IPS-15b (cell line): ENCODE measurements around the gene OR14K1.
"Not testable (repeated sequence)": the region's sequence is repeated elsewhere in the genome, so short reads cannot be mapped to it uniquely, and the experiment has no call there.

Experiments used
- H3K27me3 ChIP-seq: one replicate; pipeline ENCODE4 v1.6.1; 2013; ENCODE audit warnings: low read length; ENCODE audit not compliant: control insufficient read depth, insufficient read depth
- H3K36me3 ChIP-seq: one replicate; pipeline ENCODE4 v1.6.1; 2013; ENCODE audit warnings: low read length; ENCODE audit not compliant: control insufficient read depth, insufficient read depth
- H3K4me1 ChIP-seq: one replicate; pipeline ENCODE4 v1.6.1; 2013; ENCODE audit warnings: mild to moderate bottlenecking, low read length; ENCODE audit not compliant: control insufficient read depth, insufficient read depth
- H3K4me3 ChIP-seq: one replicate; pipeline ENCODE4 v1.5.1; 2013; ENCODE audit warnings: low read depth, low read length
- H3K9ac ChIP-seq: one replicate; pipeline ENCODE4 v1.6.1; 2013; ENCODE audit warnings: low read depth, mild to moderate bottlenecking, low read length
- H3K9me3 ChIP-seq: one replicate; pipeline ENCODE4 v1.6.1; 2013; ENCODE audit warnings: mild to moderate bottlenecking, low read length; ENCODE audit not compliant: control insufficient read depth, insufficient read depth

OR14K1 gene

GRCh38 chr1:247738315-247738714, at the start of gene OR14K1:
Gene OR14K1 (plus strand): TSS chr1:247738615. CDS start chr1:247738615, 0 bp downstream.
- H3K9me3 ChIP-seq, result no peaks in the 10 kb centered on the region
- H3K36me3 ChIP-seq, result no peaks in the 10 kb centered on the region
- no peak within 1 kb of the TSS for H3K9ac ChIP-seq
- no peaks in the 10 kb centered on the region for H3K4me1 ChIP-seq
- H3K4me3 ChIP-seq, result no peak within 1 kb of the TSS
- H3K27me3 ChIP-seq, result no peaks in the 10 kb centered on the region

GRCh38 chr1:247701338-247701737, 37.1 kb upstream of the OR14K1 start:
- Histone ChIP-seq H3K9ac (no peak overlapping the region), H3K9me3 (no peaks in the 10 kb centered on the region), H3K36me3 (no peaks in the 10 kb centered on the region), H3K4me1 (no peaks in the 10 kb centered on the region), H3K27me3 (no peaks in the 10 kb centered on the region), H3K4me3 (no peak overlapping the region)

GRCh38 chr1:247710681-247711080, 27.7 kb upstream of the OR14K1 start:
- H3K9me3 ChIP-seq, H3K9ac ChIP-seq, H3K4me1 ChIP-seq, H3K27me3 ChIP-seq, H3K36me3 ChIP-seq, H3K4me3 ChIP-seq: not testable (repeated sequence)

GRCh38 chr1:247713753-247714152, 24.7 kb upstream of the OR14K1 start:
- Histone ChIP-seq H3K4me1 (no peaks in the 10 kb centered on the region), H3K4me3 (no peak overlapping the region), H3K9ac (no peak overlapping the region), H3K27me3 (no peaks in the 10 kb centered on the region), H3K36me3 (no peaks in the 10 kb centered on the region), H3K9me3 (no peaks in the 10 kb centered on the region)

- Histone ChIP-seq H3K4me3 (no peak within 1 kb of the TSS), H3K9ac (no peak within 1 kb of the TSS), H3K27me3 (no peaks in the 10 kb centered on the region), H3K36me3 (no peaks in the 10 kb centered on the region), H3K4me1 (no peaks in the 10 kb centered on the region), H3K9me3 (no peaks in the 10 kb centered on the region)
Observed at GRCh38 chr1:247716546-247716945, 21.9 kb upstream of the OR14K1 start, which contains the start of gene OR6F1. Gene OR6F1 (minus strand): TSS chr1:247716646. CDS start chr1:247712755, 3,891 bp downstream.

GRCh38 chr1:247721222-247721621, 17.2 kb upstream of the OR14K1 start:
- H3K9me3 ChIP-seq, result no peaks in the 10 kb centered on the region
- no peaks in the 10 kb centered on the region for H3K4me1 ChIP-seq
- H3K4me3 ChIP-seq, result no peak overlapping the region
- no peaks in the 10 kb centered on the region for H3K36me3 ChIP-seq
- H3K27me3 ChIP-seq, result no peaks in the 10 kb centered on the region
- H3K9ac ChIP-seq, result no peak overlapping the region

- H3K27me3 ChIP-seq, result no peaks in the 10 kb centered on the region
- no peaks in the 10 kb centered on the region for H3K4me1 ChIP-seq
- H3K36me3 ChIP-seq, result no peaks in the 10 kb centered on the region
- no peak overlapping the region for H3K9ac ChIP-seq
- no peaks in the 10 kb centered on the region for H3K9me3 ChIP-seq
- H3K4me3 ChIP-seq, result no peak overlapping the region
Observed at GRCh38 chr1:247740721-247741120, 2.3 kb downstream of the OR14K1 start.

GRCh38 chr1:247741756-247742155, 3.3 kb downstream of the OR14K1 start:
- Histone ChIP-seq H3K36me3 (no peaks in the 10 kb centered on the region), H3K4me3 (no peak overlapping the region), H3K4me1 (no peaks in the 10 kb centered on the region), H3K9ac (no peak overlapping the region), H3K9me3 (no peaks in the 10 kb centered on the region), H3K27me3 (no peaks in the 10 kb centered on the region)

GRCh38 chr1:247742215-247742760, 3.9 kb downstream of the OR14K1 start:
- not testable (repeated sequence) for H3K4me1 ChIP-seq, H3K9ac ChIP-seq, H3K9me3 ChIP-seq, H3K4me3 ChIP-seq, H3K27me3 ChIP-seq, H3K36me3 ChIP-seq

- H3K9ac ChIP-seq, result no peak overlapping the region
- no peak overlapping the region for H3K4me3 ChIP-seq
- H3K36me3 ChIP-seq, result no peaks in the 10 kb centered on the region
- no peaks in the 10 kb centered on the region for H3K9me3 ChIP-seq
- no peaks in the 10 kb centered on the region for H3K4me1 ChIP-seq
- H3K27me3 ChIP-seq, result no peaks in the 10 kb centered on the region
Observed at GRCh38 chr1:247746391-247746935, 8.0 kb downstream of the OR14K1 start.

- Histone ChIP-seq H3K36me3 (no peaks in the 10 kb centered on the region), H3K4me3 (no peak overlapping the region), H3K9ac (no peak overlapping the region), H3K4me1 (no peaks in the 10 kb centered on the region), H3K27me3 (no peaks in the 10 kb centered on the region), H3K9me3 (no peaks in the 10 kb centered on the region)
Observed at GRCh38 chr1:247747616-247748015, 9.2 kb downstream of the OR14K1 start.

- Histone ChIP-seq H3K9ac (no peak within 1 kb of the TSS), H3K4me3 (no peak within 1 kb of the TSS), H3K36me3 (no peaks in the 10 kb centered on the region), H3K27me3 (no peaks in the 10 kb centered on the region), H3K9me3 (no peaks in the 10 kb centered on the region), H3K4me1 (no peaks in the 10 kb centered on the region)
Observed at GRCh38 chr1:247748041-247748440, 9.6 kb downstream of the OR14K1 start, which contains the start of gene OR14A2. Gene OR14A2 (minus strand): TSS chr1:247748141.
